Measurements from ENCODE around the gene DNMT3L.

The DNMT3L gene

GRCh38 chr21:44291078-44291935 is 29.6 kb upstream of the DNMT3L start:
- no peak for TF ChIP-seq CTCF (IDR thresholded peaks at IDR 0.05; ENCODE audit: borderline replicate concordance, control extremely low read depth, extremely low read depth, insufficient read depth, missing control alignments)
- in situ Hi-C loops (cut with MboI; ENCODE audit: low sequenced_read_pairs, unreplicated experiment) = loop anchor here (25.0 kb wide), 2 partner anchors 254 to 479 kb away; no protein-coding TSS in a partner anchor

GRCh38 chr21:44290327-44291077 is 28.8 kb upstream of the DNMT3L start:
- in situ Hi-C loops (cut with MboI; ENCODE audit: low sequenced_read_pairs, unreplicated experiment) = loop anchor here (25.0 kb wide), 2 partner anchors 253 to 478 kb away; no protein-coding TSS in a partner anchor

More at GRCh38 chr21:44291078-44291935, 29.6 kb upstream of the DNMT3L start:
- no peak for DNase-seq (ENCODE audit: low spot score)

GRCh38 chr21:44289381-44290010 is 27.8 kb upstream of the DNMT3L start:
- DNase-seq (ENCODE audit: low spot score) = no peak
- in situ Hi-C loops (cut with MboI; ENCODE audit: low sequenced_read_pairs, unreplicated experiment) = loop anchor here (25.0 kb wide), 2 partner anchors 252 to 477 kb away; no protein-coding TSS in a partner anchor
- no peak for TF ChIP-seq CTCF (IDR thresholded peaks at IDR 0.05; ENCODE audit: borderline replicate concordance, control extremely low read depth, extremely low read depth, insufficient read depth, missing control alignments)

More at GRCh38 chr21:44290327-44291077, 28.8 kb upstream of the DNMT3L start:
- TF ChIP-seq CTCF (IDR thresholded peaks at IDR 0.05; ENCODE audit: borderline replicate concordance, control extremely low read depth, extremely low read depth, insufficient read depth, missing control alignments) = no peak
- DNase-seq (ENCODE audit: low spot score) = no peak

- in situ Hi-C loops (cut with MboI; ENCODE audit: low sequenced_read_pairs, unreplicated experiment) = loop anchor here (25.0 kb wide), 2 partner anchors 251 to 476 kb away; no protein-coding TSS in a partner anchor
- no peak for TF ChIP-seq CTCF (IDR thresholded peaks at IDR 0.05; ENCODE audit: borderline replicate concordance, control extremely low read depth, extremely low read depth, insufficient read depth, missing control alignments)
- no peak for DNase-seq (ENCODE audit: low spot score)
Measured at GRCh38 chr21:44288251-44289110, 26.8 kb upstream of the DNMT3L start.

- TF ChIP-seq CTCF (IDR thresholded peaks at IDR 0.05; ENCODE audit: borderline replicate concordance, control extremely low read depth, extremely low read depth, insufficient read depth, missing control alignments) = no peak
- DNase-seq (ENCODE audit: low spot score) = no peak
- in situ Hi-C loops (cut with MboI; ENCODE audit: low sequenced_read_pairs, unreplicated experiment) = loop anchor here (25.0 kb wide), 2 partner anchors 250 to 475 kb away; no protein-coding TSS in a partner anchor
Measured at GRCh38 chr21:44286716-44287632, 25.3 kb upstream of the DNMT3L start.

Data from GM13976 (cell line).